Neural progenitor cell (in vitro differentiated cells): ENCODE measurements around the gene LRRC75B.

ENCODE experiments used
- CTCF ChIP-seq: fragments of 200-600 bp; sonication (generic); IDR thresholded peaks from 2 replicates; pipeline ENCODE4 v1.5.1; 2017; ENCODE audit warnings: antibody characterized with exemption, mild to moderate bottlenecking
- EZH2 ChIP-seq: fragments of 200-600 bp; sonication (generic); IDR thresholded peaks from 2 replicates; pipeline ENCODE4 v1.6.1; 2017; ENCODE audit warnings: antibody characterized with exemption, mild to moderate bottlenecking, moderate library complexity

GRCh38 chr22:24579258-24579601 lies 13.6 kb downstream of the LRRC75B start:
- no peak for TF ChIP-seq CTCF
- TF ChIP-seq EZH2: no peak
